Immature natural killer cell (primary cell): ENCODE data around the gene CCDC137. TPM values are rescaled to one million over a fixed set of nuclear protein-coding genes. Genes with fewer than 3 reads are reported as not detected.
"Not testable (repeated sequence)": the region's sequence is repeated elsewhere in the genome, so short reads cannot be mapped to it uniquely, and the experiment has no call there.

ENCODE experiments used
- DNase-seq, 3 donors: peaks; one replicate each; pipeline ENCODE4 v3.0.0; 2022; ENCODE audit warnings: mixed read lengths in 1 of 3
- H3K27ac Mint-ChIP-seq, 6 donors: one replicate each; pipeline ENCODE4 v1.8.0; 2020; ENCODE audit warnings: mixed read lengths in 6 of 6, mild to moderate bottlenecking in 5 of 6, inconsistent platforms in 4 of 6, moderate library complexity in 3 of 6
- H3K27me3 Mint-ChIP-seq, 3 donors: one replicate each; pipeline ENCODE4 v1.8.0; 2020 to 2021; ENCODE audit warnings: low read depth in 3 of 3, mild to moderate bottlenecking in 3 of 3, mixed read lengths in 3 of 3, moderate library complexity in 3 of 3, inconsistent platforms in 1 of 3
- H3K36me3 Mint-ChIP-seq, 3 donors: one replicate each; pipeline ENCODE4 v1.8.0; 2020; ENCODE audit warnings: mixed read lengths in 3 of 3, inconsistent platforms in 2 of 3, mild to moderate bottlenecking in 2 of 3
- H3K4me1 Mint-ChIP-seq, 2 donors: one replicate each; pipeline ENCODE4 v1.8.0; 2020; ENCODE audit warnings: inconsistent platforms in 2 of 2, mild to moderate bottlenecking in 2 of 2, mixed read lengths in 2 of 2, moderate library complexity in 1 of 2
- H3K4me3 Mint-ChIP-seq, 5 donors: one replicate each; pipeline ENCODE4 v1.8.0; 2020; ENCODE audit warnings: mild to moderate bottlenecking in 5 of 5, mixed read lengths in 5 of 5, inconsistent platforms in 3 of 5, moderate library complexity in 3 of 5
- H3K9me3 Mint-ChIP-seq, 6 donors: one replicate each; pipeline ENCODE4 v1.8.0; 2020; ENCODE audit warnings: mild to moderate bottlenecking in 6 of 6, mixed read lengths in 6 of 6, inconsistent platforms in 4 of 6, moderate library complexity in 3 of 6
- polyA plus RNA-seq, 3 donors: library from polyadenylated mRNA; unstranded; fragments of 300-500 nt; fragmentation: Illumina TruSeq; gene quantifications; one replicate each; pipeline ENCODE4 v1.2.3, GENCODE V29; 2021

Gene CCDC137
- polyA plus RNA-seq, 3 donors from 2014 or later: 1.8 to 21.7 (median 6.1) TPM

DNA sequence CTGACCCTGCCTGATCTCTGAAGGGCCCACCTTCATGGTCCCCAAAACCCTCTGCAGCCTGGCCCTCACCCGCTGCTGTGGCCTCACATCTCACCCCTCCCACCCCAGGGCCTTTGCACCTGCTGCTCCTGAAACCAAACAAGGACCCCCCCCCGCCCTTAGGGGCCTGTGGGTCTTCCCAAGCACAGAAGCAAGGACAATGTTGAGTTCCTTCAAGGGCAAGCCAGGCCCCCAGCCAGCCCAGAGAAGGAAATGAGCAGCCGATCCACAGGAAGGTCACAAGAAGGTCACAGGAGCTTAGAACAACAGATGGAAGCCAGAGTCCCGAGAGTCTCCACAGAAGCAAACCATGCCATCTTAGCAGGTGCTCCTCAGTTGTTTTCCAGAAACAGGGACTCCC lies 9.7 kb upstream of the CCDC137 start:
- Mint-ChIP-seq H3K36me3 (peaks cover 0 to 2% (median 0%) of the 10 kb centered on the region in 3 donors), H3K4me1 (peaks cover 13 to 17% of the 10 kb centered on the region in 2 donors), H3K4me3 (no peak overlapping the region), H3K9me3 (no peaks in the 10 kb centered on the region), H3K27me3 (peaks cover 0 to 7% (median 2%) of the 10 kb centered on the region in 3 donors), H3K27ac (no peak overlapping the region)
- no peak for DNase-seq

DNA sequence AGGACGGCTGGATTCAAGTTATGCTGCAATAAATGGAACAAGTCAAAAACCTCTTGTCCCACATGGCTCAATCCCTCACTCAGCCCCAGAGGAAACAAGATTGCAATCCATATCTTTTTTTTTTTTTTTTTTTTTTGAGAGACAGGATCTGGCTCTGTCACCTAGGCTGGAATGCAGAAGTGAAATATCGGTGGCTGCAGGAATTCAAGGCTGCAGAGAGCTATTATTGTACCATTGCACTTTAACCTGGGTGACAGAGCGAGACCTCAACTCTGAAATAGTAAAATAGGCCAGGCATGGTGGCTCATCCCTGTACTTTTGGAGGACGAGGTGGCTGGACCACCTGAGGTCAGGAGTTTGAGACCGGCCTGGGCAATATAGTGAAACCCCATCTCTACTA lies 7.5 kb upstream of the CCDC137 start:
- Mint-ChIP-seq H3K4me1 (peaks cover under 1 to 2% of the 10 kb centered on the region in 2 donors), H3K9me3 (no peaks in the 10 kb centered on the region), H3K27ac (no peak overlapping the region), H3K27me3 (peaks cover 0 to 2% (median 0%) of the 10 kb centered on the region in 3 donors), H3K36me3 (no peaks in the 10 kb centered on the region), H3K4me3 (no peak overlapping the region)
- DNase-seq: no peak

- DNase-seq: no peak
- Mint-ChIP-seq H3K36me3 (no peaks in the 10 kb centered on the region), H3K27ac (no peak overlapping the region), H3K27me3 (peaks cover 0 to 2% (median 0%) of the 10 kb centered on the region in 3 donors), H3K4me1 (peaks cover 3 to 5% of the 10 kb centered on the region in 2 donors), H3K9me3 (no peaks in the 10 kb centered on the region), H3K4me3 (no peak overlapping the region)
These were observed 6.1 kb upstream of the CCDC137 start for GRCh38 chr17:81660441-81660840.

- peaks cover 0 to 4% (median 0%) of the 10 kb centered on the region in 3 donors for H3K36me3 Mint-ChIP-seq
- no peak for DNase-seq
- no peak overlapping the region for H3K4me3 Mint-ChIP-seq
- peaks cover 0 to 4% (median 2%) of the 10 kb centered on the region in 3 donors for H3K27me3 Mint-ChIP-seq
- peaks cover 13 to 21% of the 10 kb centered on the region in 2 donors for H3K4me1 Mint-ChIP-seq
- H3K27ac Mint-ChIP-seq: no peak overlapping the region
- no peaks in the 10 kb centered on the region for H3K9me3 Mint-ChIP-seq
These were observed 4.5 kb upstream of the CCDC137 start for GRCh38 chr17:81662002-81662401.

- Mint-ChIP-seq H3K4me3 (no peak overlapping the region), H3K36me3 (peaks cover 0 to 4% (median 0%) of the 10 kb centered on the region in 3 donors), H3K27ac (no peak overlapping the region), H3K9me3 (no peaks in the 10 kb centered on the region), H3K27me3 (peaks cover 0 to 4% (median 2%) of the 10 kb centered on the region in 3 donors), H3K4me1 (peaks cover 27 to 37% of the 10 kb centered on the region in 2 donors)
- no peak for DNase-seq
These were observed 2.5 kb upstream of the CCDC137 start for GRCh38 chr17:81664051-81664470.

DNA sequence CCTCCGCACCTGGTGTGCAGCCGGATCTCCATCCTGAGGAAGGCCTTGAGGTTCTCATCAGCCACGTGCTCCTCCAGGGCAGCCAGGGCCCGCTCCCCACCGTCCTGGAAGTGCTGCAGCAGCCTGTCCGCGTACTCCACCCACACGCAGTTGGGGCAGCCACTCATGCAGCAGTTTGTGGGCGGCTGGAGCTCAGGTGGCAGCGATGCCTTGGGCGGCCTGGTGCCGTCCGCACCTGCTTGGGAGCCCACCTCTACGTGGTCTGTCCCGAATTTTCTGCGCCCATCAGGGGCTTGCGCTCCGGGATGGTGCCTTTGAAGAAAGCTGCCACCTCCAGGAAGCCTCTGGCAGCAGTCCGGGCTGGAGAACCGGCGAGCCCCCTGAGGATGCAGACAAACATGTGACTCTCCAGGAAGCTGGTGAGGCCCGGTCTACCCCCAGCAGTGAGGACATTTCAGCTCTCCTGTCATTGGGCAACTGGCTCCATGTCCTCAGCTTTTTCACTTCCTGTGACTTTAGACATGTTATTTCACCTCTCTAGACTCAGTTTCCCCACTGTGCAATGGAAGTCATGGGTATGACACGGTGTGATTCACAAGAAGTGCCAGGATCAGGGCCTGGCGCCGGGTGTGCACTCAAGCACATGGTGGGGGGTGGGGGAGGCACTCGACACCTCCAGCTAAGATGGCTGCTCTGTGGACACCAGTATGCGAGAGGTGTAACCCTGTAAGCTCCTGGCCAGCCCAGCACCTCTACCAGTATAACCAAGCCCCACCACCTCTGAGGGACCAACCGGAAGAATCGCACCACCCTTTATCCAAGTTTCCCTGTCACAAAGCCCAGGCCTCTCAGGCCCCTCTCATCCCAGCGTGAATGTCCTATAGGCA lies 1.1 kb upstream of the CCDC137 start:
- DNase-seq: peak; percentile 20 to 31 (median 26)
- peaks cover 0 to 4% (median 2%) of the 10 kb centered on the region in 3 donors for H3K27me3 Mint-ChIP-seq
- H3K27ac Mint-ChIP-seq: peak overlapping the region; percentile 88 to 98 (median 94)
- peaks cover 0 to 4% (median 0%) of the 10 kb centered on the region in 3 donors for H3K36me3 Mint-ChIP-seq
- no peaks in the 10 kb centered on the region for H3K9me3 Mint-ChIP-seq
- H3K4me1 Mint-ChIP-seq: peaks cover 28 to 37% of the 10 kb centered on the region in 2 donors
- peak overlapping the region; percentile 92 to 99 (median 95) for H3K4me3 Mint-ChIP-seq

GRCh38 chr17:81666092-81666341 lies 520 bp upstream of the CCDC137 start:
- Mint-ChIP-seq H3K27me3 (peaks cover 0 to 4% (median 0%) of the 10 kb centered on the region in 3 donors), H3K4me1 (peaks cover 28 to 37% of the 10 kb centered on the region in 2 donors), H3K36me3 (peaks cover 0 to 4% (median 1%) of the 10 kb centered on the region in 3 donors), H3K9me3 (no peaks in the 10 kb centered on the region), H3K27ac (peak overlapping the region; percentile 88 to 98 (median 94)), H3K4me3 (peak overlapping the region; percentile 92 to 99 (median 95))
- no peak for DNase-seq

DNA sequence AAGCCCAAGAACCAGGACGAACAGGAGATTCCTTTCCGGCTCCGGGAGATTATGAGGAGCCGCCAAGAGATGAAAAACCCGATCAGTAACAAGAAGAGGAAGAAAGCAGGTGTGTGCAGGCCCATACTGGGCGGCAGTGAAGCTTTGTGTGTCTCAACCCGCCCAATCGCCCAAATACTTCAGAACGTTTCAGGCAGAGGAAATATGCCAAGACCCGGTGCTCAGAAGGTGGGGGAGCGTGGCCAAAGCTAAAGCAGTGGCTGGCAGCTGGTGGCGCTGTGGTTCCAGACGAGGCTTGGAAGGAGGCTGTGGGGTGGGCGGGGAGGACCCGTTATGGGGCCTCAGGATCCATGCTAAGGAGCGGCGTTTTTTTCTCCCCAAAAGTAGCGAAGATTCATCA lies 1.2 kb downstream of the CCDC137 start:
- peak overlapping the region; percentile 89 to 95 (median 92) for H3K4me3 Mint-ChIP-seq
- peaks cover 0 to 6% (median 4%) of the 10 kb centered on the region in 3 donors for H3K36me3 Mint-ChIP-seq
- H3K9me3 Mint-ChIP-seq: no peaks in the 10 kb centered on the region
- no peak for DNase-seq
- peaks cover 28 to 37% of the 10 kb centered on the region in 2 donors for H3K4me1 Mint-ChIP-seq
- peaks cover 0 to 4% (median 0%) of the 10 kb centered on the region in 3 donors for H3K27me3 Mint-ChIP-seq
- peak overlapping the region in 5 of 6 donors; percentile 30 to 89 (median 68) for H3K27ac Mint-ChIP-seq

DNA sequence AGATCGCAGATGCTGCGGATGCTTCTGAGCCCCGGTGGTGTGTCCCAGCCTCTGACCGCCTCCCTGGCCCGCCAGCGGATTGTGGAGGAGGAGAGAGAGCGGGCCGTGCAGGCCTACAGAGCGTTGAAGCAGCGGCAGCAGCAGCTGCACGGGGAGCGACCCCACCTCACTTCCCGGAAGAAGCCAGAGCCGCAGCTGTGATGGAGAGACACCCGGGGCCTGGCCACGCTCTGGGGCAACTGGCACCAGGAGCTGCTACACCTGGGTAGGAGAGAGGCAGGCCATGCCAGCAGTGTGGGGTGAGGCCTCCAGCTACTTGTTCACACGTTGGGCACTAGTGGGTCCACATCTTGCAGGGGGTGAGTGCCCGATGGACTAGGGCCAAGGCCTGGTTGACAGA lies 6.0 kb downstream of the CCDC137 start:
- Mint-ChIP-seq H3K4me1 (peaks cover 16% of the 10 kb centered on the region in 2 donors), H3K4me3 (no peak overlapping the region), H3K27ac (no peak overlapping the region), H3K9me3 (no peaks in the 10 kb centered on the region), H3K27me3 (peaks cover 0 to 2% (median 0%) of the 10 kb centered on the region in 3 donors), H3K36me3 (peaks cover 0 to 6% (median 0%) of the 10 kb centered on the region in 3 donors)
- no peak for DNase-seq

DNA sequence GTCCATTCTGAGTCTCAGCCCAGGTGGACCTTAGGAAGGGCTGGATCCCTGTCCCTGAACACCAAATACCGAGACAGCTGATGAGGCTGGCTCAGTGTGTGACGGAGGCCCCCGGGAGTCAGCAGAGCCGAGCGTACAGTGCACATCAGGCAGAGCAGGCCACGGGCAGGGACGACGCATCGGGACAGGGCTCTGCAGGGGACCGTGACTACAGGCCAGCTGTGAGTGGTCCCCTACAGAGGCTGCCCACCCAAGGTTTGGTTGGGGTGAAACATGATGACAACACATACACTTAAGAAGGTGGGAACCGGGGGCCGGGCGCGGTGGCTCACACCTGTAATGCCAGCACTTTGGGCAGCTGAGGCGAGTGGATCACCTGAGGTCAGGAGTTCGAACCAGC lies 6.4 kb downstream of the CCDC137 start:
- Mint-ChIP-seq H3K27ac (no peak overlapping the region), H3K4me3 (no peak overlapping the region), H3K4me1 (peaks cover 11% of the 10 kb centered on the region in 2 donors), H3K27me3 (peaks cover 0 to 2% (median 0%) of the 10 kb centered on the region in 3 donors), H3K9me3 (no peaks in the 10 kb centered on the region), H3K36me3 (peaks cover 0 to 6% (median 0%) of the 10 kb centered on the region in 3 donors)
- DNase-seq: no peak

DNA sequence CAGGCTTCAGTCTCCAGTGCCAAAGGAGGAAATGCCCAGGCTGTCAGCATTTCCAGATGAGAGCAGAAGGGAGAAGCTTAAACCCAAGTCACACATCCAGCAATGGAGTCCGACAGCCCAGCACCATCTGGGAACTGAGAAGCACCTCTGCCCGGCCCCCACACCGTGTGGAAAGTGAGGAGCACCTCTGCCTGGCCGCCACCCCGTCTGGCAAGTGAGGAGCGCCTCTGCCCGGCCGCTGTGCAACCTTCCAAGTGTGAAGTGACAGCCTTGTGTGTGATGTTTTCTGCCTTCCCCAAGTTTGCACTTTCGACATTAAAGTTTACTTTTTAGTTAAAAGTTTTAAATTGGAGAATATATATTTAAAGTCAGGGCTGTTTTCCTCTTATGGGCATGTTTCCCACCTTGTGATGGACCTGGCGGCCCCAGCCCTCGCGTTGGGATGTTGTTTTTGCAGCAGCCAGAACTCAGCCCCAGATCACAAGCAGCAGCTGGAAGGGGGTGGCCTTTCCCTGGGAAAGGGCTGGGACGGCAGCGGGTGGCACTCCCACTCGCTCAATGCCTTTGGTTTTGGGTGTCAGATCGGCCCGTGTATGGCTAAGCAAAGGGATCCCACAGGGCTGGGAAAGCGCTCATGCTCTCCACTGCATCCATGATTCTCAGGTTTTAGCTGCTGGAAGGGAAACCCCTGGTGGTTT lies 7.2 kb downstream of the CCDC137 start:
- peaks cover 5 to 6% of the 10 kb centered on the region in 2 donors for H3K4me1 Mint-ChIP-seq
- H3K4me3 Mint-ChIP-seq: no peak overlapping the region
- H3K36me3 Mint-ChIP-seq: peaks cover 0 to 6% (median 0%) of the 10 kb centered on the region in 3 donors
- DNase-seq: no peak
- no peaks in the 10 kb centered on the region for H3K9me3 Mint-ChIP-seq
- H3K27ac Mint-ChIP-seq: no peak overlapping the region
- H3K27me3 Mint-ChIP-seq: peaks cover 0 to 2% (median 0%) of the 10 kb centered on the region in 3 donors

DNA sequence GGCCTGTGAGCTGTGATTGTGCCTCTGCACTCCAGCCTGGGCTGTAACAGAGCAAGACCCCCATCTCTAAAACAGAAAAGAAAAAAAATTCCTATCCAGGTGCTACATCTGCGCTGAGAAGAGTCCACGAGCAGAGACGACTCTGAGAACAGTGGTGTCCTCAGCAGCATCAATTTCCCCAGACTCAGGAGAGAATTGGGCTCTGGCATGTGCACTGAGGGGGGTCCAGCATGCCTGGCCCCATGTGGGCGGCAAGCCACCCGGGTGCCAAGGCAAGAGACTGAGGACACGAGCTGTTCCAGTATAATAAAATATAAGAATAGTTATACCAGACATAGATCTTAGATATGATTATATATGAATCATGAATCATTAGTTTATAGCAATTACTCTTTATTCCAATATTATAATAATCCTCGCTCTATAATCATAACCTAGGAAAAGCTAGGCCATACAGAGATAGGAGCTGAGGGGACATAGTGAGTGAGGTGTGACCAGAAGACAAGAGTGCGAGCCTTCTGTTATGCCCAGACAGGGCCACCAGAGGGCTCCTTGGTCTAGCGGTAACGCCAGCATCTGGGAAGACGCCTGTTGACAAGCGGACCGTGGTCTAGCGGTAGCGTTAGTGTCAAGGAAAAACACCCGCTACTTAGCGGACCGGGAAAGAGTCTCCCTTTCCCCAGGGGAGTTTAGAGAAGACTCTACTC lies 9.1 kb downstream of the CCDC137 start:
- peak overlapping the region in 1 of 6 donors; percentile 21 for H3K27ac Mint-ChIP-seq
- DNase-seq: peak; percentile 36 to 39 (median 37)
- not testable (repeated sequence) for H3K9me3 Mint-ChIP-seq, H3K36me3 Mint-ChIP-seq, H3K4me1 Mint-ChIP-seq, H3K4me3 Mint-ChIP-seq, H3K27me3 Mint-ChIP-seq

DNA sequence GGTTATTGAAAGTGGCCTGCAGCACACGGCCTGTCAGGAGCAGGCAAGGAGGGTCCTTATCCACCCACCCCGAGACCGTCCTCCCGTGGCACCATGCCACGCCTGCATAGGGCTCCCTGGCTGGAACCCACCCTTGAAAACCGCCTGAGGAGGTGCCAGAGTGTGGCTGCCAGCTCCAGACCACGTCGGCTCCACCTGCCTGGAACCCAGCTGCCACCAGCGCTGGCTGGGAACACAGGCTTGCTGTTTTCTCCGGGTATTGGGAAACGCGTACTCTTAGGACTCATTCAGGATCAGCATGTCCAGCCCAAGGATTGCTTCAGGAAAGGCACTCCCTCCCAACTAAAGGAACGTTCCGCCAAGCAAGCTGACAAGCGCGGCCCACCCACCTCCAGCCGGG lies 10.4 kb downstream of the CCDC137 start:
- H3K36me3 Mint-ChIP-seq: no peaks in the 10 kb centered on the region
- H3K4me3 Mint-ChIP-seq: no peak overlapping the region
- no peaks in the 10 kb centered on the region for H3K9me3 Mint-ChIP-seq
- DNase-seq: no peak
- H3K4me1 Mint-ChIP-seq: peaks cover 5 to 7% of the 10 kb centered on the region in 2 donors
- no peak overlapping the region for H3K27ac Mint-ChIP-seq
- peaks cover 0 to 2% (median 0%) of the 10 kb centered on the region in 3 donors for H3K27me3 Mint-ChIP-seq
